Activated T-helper 1 cell treated with Interleukin-2 at 50 U/mL for 16 hours (primary cell): Measurements from ENCODE around the gene ZNF618.

Source experiments
- DNase-seq: peaks from one replicate; pipeline ENCODE4 v3.0.0-alpha.2; 2020; ENCODE audit warnings: low read depth

ZNF618 gene

DNA sequence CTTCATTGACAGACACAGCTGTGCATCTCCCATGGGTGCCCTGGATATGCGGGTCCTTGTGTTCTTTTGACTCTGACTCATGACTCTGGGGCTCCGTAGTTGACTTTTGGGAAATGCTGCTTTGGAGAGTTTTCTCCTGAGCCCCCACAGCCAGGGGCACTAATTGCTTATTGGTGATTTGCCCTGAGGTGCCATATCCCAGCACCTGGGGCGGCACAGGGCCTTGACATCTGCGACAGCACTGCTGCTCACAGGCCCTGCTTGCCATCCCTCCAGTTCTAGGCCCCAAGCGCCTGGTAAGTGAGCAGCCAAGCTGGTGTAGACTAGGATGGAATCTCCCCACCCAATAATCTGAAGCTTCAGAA, 126.9 kb downstream of the ZNF618 start:
- DNase-seq: no peak

DNA sequence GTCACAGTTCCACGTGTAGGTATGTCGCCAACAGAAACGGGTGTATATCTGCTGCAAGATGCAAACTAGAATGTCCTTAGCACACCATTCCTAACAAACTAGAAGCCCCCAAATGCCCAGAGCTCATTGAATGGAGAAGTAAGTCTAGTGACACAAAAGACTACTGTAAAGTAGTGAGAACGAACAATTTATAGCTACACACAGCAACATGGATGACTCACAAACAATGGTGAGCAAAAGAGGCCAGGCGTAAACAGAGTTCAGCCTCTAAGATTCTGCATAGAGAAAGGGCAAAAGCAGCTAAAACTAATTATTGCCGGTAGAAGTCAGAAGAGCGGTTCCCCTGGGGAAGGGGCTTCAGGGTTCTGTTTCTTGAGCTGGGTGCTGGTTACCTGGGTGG, 127.2 kb downstream of the ZNF618 start:
- no peak for DNase-seq

DNA sequence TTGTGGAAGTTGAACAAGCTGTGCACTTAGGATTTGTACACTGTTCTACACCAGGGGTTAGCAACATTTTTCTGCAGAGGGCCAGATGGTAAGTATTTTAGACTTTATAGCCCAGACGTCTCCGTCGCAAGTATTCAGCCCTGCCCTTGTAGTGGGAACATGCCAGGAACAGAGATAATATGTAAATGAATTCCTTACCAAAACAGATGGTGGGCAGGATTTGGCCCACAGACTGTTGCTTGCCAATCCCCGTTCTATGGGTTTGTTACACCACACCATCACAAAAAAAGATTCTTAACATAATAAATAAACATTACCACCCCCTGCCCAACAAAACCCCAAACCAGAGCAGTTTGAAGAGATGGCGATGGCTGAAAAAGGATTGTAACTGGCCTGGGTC, 127.6 kb downstream of the ZNF618 start:
- no peak for DNase-seq

- DNase-seq: no peak
Measured at GRCh38 chr9:114004221-114004716, 128.2 kb downstream of the ZNF618 start.

DNA sequence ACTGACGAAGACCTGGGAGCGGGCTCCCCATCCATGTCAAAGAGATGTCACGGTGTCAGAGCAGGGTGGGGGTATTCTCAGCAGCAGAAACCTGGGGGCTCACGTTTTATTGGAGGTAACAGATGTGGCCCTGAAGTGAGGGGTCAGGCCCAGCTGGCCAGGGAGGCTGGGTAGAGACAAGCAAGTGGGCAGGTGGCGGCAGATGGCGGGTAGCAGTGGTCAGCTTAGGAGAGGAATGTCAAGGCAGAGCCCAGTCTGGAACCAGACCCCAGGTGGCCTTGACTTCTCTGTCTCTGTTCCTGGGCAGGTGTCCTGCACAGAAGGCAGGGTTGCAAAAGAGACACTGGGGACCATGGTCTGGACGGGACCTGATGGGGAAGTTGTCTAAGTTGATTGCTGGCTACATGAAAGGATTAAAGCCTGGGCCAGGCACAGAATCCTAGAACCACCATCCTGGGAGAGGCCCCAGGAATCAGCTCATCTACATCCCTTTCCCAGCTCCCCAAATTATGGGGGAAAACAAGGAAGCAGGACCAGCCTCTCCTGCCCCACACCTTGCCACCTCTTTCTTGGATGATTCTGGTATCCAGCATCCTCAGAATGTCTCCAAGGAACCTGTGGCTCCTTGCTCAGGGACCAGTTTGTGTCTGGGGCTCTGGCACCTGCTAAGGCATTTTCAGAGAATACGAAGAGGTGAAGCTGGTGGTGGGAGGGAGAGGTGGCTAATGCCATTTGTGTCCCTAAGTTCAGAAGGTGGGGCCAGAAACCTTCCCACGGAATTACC, 129.5 kb downstream of the ZNF618 start:
- no peak for DNase-seq

DNA sequence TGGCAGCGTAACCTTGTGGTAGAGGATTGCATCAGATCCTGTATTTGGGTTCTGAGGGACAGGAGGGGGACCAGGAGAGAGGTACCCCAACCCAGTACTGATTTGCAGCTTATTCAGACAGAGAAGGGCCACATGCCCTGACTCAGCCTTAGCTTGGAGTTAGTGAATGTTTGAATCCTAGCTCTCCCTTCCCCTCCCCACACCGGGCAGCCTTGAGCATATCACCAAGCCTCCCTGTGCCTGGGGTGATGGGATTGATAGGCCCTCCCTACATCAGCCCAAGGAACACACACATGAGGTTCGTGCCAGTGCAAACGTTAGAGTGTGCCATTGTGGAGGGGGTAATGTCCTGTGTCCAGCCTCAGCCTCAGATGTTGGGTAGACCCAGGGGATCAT, 130.0 kb downstream of the ZNF618 start:
- no peak for DNase-seq

DNA sequence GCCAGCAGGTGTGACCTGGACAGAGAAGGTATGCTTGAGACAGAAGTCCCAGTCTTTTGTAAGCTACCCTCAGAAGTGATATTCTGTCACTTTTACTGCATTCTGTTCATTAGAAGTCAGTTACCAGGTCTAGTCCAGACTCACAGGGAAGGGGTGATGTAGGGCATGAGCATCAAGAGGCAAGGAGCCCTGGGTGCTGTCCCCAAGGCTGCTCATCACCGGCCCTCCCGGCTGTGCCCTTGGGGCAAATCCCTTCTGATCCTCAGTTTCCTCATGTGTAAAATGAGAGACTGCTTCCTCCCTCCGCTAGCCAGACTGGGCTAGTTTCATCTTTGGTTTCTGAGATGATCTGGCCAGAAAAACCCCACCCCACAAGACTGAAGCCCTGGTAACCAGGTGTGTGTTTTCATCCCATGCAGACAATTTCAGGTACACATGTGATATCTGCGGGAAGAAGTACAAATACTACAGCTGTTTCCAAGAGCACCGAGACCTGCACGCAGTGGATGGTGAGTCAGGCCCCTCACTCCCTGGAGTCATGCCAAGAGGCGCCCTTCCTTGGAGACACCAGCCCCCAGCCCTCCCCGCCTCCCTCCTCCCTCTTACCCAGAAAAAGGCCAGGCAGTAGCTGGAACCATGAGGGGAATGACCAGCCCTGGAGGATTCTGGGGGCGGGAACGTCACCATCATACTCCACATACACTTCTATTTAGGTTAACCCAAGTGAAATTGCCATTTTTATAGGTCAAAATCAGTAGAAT, 131.0 kb downstream of the ZNF618 start:
- DNase-seq: no peak

DNA sequence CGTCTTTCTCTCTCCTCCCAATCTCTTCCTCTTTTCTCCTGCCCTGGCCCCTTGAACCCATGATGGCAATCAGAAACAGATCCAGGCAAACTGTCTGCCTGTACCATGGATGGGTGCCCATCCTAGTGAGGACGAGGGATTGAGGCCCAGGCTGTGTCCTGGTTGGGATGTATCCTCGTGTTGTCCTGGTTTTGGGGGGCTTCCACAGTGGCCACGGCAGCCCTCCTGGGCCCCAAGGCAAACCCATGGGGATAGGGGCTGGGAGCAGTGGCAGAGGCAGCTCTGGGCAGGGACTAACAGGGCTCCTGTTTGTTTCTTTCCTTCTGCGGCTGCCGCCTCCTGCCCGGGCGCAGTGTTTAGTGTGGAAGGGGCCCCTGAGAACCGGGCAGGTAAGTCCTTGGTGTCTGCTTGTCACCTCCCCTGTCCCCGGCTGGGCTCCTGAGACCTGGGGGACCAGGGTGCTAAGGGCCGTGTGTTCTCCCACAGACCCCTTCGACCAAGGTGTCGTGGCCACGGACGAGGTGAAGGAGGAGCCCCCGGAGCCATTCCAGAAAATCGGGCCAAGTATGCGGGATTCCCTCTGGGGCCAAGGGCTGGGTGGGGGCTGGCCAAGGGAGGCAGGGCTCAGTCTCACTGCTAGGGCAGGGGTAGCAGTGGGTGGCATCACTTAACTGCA, 132.0 kb downstream of the ZNF618 start:
- DNase-seq: no peak

DNA sequence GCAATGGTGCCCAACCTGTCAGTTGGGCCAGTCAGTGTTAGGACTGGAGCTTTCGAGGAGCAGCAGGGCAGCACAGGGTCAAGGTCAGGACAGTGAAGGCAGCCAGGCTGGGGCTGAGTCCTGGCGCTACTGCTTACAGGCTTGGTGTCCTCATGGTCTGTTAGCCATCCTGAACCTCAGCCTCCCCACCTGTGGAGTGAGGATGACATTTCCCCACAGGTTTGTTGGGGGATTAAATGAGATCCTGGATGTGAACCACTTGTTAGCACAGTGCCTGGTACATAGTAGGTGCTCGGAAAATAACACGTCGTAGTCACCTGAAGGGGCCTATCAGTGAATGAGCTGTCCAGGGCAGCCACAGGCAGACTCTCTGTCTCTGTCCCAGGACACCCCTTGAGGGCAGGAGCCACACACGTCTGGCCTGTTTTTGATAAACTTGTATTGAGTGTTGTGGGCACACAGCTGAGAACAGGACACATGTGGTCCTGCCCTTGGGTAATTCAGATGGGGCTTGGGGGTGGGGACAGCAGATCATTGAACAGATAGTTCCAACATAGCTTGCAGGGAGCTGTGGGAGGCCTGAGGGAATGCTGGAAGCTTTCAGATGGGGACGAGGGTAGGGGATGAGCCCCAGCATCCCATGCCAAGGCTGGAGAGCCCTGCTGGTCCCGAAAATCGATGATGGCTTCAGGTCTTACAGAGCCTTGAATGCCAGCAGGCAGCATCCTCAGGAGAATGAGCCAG, 132.7 kb downstream of the ZNF618 start:
- no peak for DNase-seq

DNA sequence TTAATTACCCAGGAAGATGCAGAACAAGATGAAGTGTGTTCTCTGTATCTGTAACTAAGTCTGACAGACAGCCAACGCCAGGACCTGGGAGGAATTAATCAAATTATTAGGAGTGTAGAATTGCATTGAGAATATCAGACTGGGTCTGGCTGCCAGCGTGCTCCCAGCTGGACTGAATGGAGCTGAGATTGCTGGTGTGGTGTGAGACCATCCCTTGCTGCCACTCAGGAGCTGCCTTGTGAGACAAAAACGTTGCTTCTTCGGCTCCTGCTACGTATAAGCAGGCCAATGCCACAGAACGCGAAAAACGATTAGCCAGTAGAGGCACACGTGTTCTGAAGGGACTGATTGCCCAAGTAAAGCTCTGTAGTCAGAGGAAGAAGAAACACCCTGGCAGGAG, 135.2 kb downstream of the ZNF618 start:
- DNase-seq: no peak

- DNase-seq: no peak
Measured at GRCh38 chr9:114012126-114012525, 136.0 kb downstream of the ZNF618 start.

GRCh38 chr9:114014044-114014443, 137.9 kb downstream of the ZNF618 start:
- no peak for DNase-seq

- no peak for DNase-seq
Measured at GRCh38 chr9:114015607-114016006, 139.5 kb downstream of the ZNF618 start.

DNA sequence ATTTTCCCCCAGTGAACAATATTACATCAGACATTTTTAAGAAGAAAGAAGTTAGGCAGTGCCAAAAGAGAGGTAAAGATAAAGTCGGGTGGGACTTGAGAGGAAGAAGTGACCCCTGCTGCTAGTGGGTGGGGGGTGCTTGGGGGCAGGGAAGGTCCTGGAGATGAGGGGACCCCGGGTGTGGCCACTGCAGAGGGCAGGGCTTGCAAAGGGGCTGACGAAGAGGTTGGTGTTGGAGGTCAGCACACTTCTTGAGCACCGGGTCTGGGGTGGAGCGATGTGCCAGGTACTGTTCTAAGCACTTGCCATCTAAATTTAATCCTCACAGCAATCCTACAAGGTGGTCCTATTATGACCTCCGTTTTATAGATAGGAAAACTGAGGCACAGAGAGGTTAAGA, 140.0 kb downstream of the ZNF618 start:
- no peak for DNase-seq

GRCh38 chr9:114016629-114017423, 140.7 kb downstream of the ZNF618 start:
- DNase-seq: no peak

DNA sequence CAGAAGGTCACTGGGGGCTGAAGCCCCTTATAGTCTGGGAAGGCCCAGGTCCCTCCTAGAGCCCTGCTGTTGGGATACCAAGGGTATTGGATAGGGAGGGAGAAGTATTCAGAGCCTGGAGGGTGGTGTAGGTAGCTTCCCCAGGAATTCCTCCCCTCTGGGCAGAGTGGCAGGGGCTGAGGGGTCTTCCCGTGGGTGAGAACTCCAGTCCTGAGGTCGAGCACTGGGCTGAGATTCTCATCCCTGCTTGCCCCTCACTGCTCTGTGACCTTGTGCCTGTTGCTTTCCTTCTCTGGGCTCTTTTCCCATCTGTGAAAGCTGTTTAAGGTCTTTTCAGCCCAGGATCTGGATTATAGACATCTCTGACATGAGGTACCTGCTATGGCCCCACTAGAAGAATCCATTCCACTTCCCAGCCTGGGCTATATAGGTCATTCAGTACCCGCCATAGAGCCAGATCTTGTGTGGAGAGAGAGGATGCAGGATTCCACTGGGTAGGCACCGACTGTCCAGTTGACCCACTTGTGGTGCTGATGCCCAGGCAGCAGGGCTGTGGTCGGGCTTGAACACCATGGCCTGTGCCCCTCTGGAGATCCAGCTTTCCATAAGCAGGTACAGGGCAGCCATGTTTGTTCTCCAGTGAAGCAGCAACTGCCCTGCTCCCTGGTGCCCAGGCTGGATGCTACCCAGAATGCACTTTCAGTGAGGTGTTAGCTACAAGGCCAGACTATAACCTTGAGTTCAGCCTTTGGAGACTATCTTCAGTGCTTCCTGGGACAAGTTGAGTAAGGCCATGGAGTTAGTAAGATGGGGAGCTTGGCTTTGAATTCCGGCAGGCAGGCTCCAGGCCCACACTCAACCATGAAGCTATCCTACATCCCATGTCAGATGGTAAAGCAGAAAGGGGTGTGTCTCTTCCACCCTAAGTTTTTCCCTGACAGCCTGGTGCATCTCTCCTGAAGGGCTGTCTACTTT, 141.9 kb downstream of the ZNF618 start:
- DNase-seq: no peak

- no peak for DNase-seq
Measured at GRCh38 chr9:114021578-114021977, 145.5 kb downstream of the ZNF618 start.

- no peak for DNase-seq
Measured at GRCh38 chr9:114023961-114024360, 147.9 kb downstream of the ZNF618 start.

- no peak for DNase-seq
Measured at GRCh38 chr9:114025196-114025753, 149.2 kb downstream of the ZNF618 start.

- DNase-seq: no peak
Measured at GRCh38 chr9:114025760-114026159, 149.7 kb downstream of the ZNF618 start.
